WTC11 (cell line): ENCODE data around the gene RIBC2. TPM values are rescaled to one million over a fixed set of nuclear protein-coding genes. Genes with fewer than 3 reads are reported as not detected.

Experiments used
- ATAC-seq: fragments of 200-7000 bp; cut with Tn5 transposase; 2 replicates; pipeline ENCODE4 v1.10.0; 2021; ENCODE audit warnings: mild to moderate bottlenecking, moderate library complexity
- CTCF ChIA-PET: fragments of 300-600 bp; sonication (Branson Sonifier 250); formaldehyde crosslinking; loops from one replicate; lab custom pipeline; 2021; ENCODE audit warnings: antibody characterized with exemption; lab: Charles Lee
- POLR2A ChIA-PET: fragments of 350-600 bp; sonication (Branson Sonifier 250); formaldehyde crosslinking; loops from one replicate; lab custom pipeline; 2021; ENCODE audit warnings: antibody characterized with exemption; lab: Charles Lee
- DNase-seq: peaks from one replicate; pipeline ENCODE4 v3.0.0; 2021; ENCODE audit warnings: low spot score
- H3K27ac Mint-ChIP-seq: 2 replicates; pipeline ENCODE4 v1.8.0; 2021; ENCODE audit warnings: mixed read lengths
- H3K27me3 Mint-ChIP-seq: 2 replicates; pipeline ENCODE4 v1.8.0; 2021; ENCODE audit warnings: low read depth, mild to moderate bottlenecking, moderate library complexity, mixed read lengths
- H3K36me3 Mint-ChIP-seq: 2 replicates; pipeline ENCODE4 v1.8.0; 2021; ENCODE audit warnings: mixed read lengths
- H3K4me1 Mint-ChIP-seq: 2 replicates; pipeline ENCODE4 v1.8.0; 2022; ENCODE audit warnings: mixed read lengths
- H3K4me3 Mint-ChIP-seq: 2 replicates; pipeline ENCODE4 v1.8.0; 2021; ENCODE audit warnings: mild to moderate bottlenecking, moderate library complexity, mixed read lengths
- H3K9me3 Mint-ChIP-seq: 2 replicates; pipeline ENCODE4 v1.8.0; 2021; ENCODE audit warnings: mixed read lengths
- ATF6 ChIP-seq: sonication (generic); formaldehyde crosslinking; IDR thresholded peaks from 2 replicates; pipeline ENCODE4 v1.8.1; 2023; ENCODE audit warnings: mild to moderate bottlenecking, missing genetic modification reagents
- E2F1 ChIP-seq: sonication (generic); formaldehyde crosslinking; IDR thresholded peaks from 2 replicates; pipeline ENCODE4 v1.8.0; 2022; ENCODE audit warnings: mild to moderate bottlenecking, missing genetic modification reagents
- ESRRA ChIP-seq: sonication (generic); formaldehyde crosslinking; IDR thresholded peaks from 2 replicates; pipeline ENCODE4 v1.8.1; 2022; ENCODE audit warnings: mild to moderate bottlenecking, missing genetic modification reagents, borderline replicate concordance
- FOXP1 ChIP-seq: sonication (generic); formaldehyde crosslinking; IDR thresholded peaks from 2 replicates; pipeline ENCODE4 v1.8.0; 2022; ENCODE audit warnings: missing genetic modification reagents, mild to moderate bottlenecking, moderate library complexity, borderline replicate concordance
- GRHL2 ChIP-seq: fragments of 250-450 bp; sonication (Bioruptor Pico); IDR thresholded peaks from 2 replicates; pipeline ENCODE4 v1.8.0; 2022; ENCODE audit warnings: mild to moderate bottlenecking, moderate library complexity; ENCODE audit not compliant: insufficient replicate concordance, severe bottlenecking
- JAZF1 ChIP-seq: fragments of 250-450 bp; sonication (Bioruptor Pico); IDR thresholded peaks from 2 replicates; pipeline ENCODE4 v1.9.0; 2021; ENCODE audit warnings: moderate library complexity, mild to moderate bottlenecking, inconsistent platforms
- MAX ChIP-seq: sonication (generic); formaldehyde crosslinking; IDR thresholded peaks from 2 replicates; pipeline ENCODE4 v1.8.0; 2022; ENCODE audit warnings: mild to moderate bottlenecking, missing genetic modification reagents
- MXD4 ChIP-seq: fragments of 250-450 bp; sonication (Bioruptor Pico); IDR thresholded peaks from 2 replicates; pipeline ENCODE4 v1.8.0; 2021; ENCODE audit warnings: mild to moderate bottlenecking, moderate library complexity, borderline replicate concordance
- RELA ChIP-seq: sonication (generic); formaldehyde crosslinking; IDR thresholded peaks from 2 replicates; pipeline ENCODE4 v1.8.1; 2022; ENCODE audit warnings: missing genetic modification reagents, mild to moderate bottlenecking, borderline replicate concordance
- SMAD4 ChIP-seq: sonication (generic); formaldehyde crosslinking; IDR thresholded peaks from 2 replicates; pipeline ENCODE4 v1.8.0; 2022; ENCODE audit warnings: mild to moderate bottlenecking, missing genetic modification reagents
- TEAD1 ChIP-seq: sonication (generic); formaldehyde crosslinking; IDR thresholded peaks from 2 replicates; pipeline ENCODE4 v1.8.0; 2022; ENCODE audit warnings: mild to moderate bottlenecking, missing genetic modification reagents
- TEAD4 ChIP-seq: sonication (generic); formaldehyde crosslinking; IDR thresholded peaks from 2 replicates; pipeline ENCODE4 v1.8.0; 2022; ENCODE audit warnings: mild to moderate bottlenecking, missing genetic modification reagents
- ZBTB21 ChIP-seq: sonication (generic); formaldehyde crosslinking; IDR thresholded peaks from 2 replicates; pipeline ENCODE4 v1.8.1; 2023; ENCODE audit warnings: mild to moderate bottlenecking, missing genetic modification reagents, borderline replicate concordance
- ZNF317 ChIP-seq: sonication (generic); formaldehyde crosslinking; IDR thresholded peaks from 2 replicates; pipeline ENCODE4 v1.8.1; 2023; ENCODE audit warnings: low read depth, mild to moderate bottlenecking, moderate library complexity, missing genetic modification reagents, borderline replicate concordance
- ZNF425 ChIP-seq: fragments of 250-450 bp; sonication (Bioruptor Pico); conservative IDR thresholded peaks from 2 replicates; pipeline ENCODE4 v1.9.0; 2021; ENCODE audit warnings: mild to moderate bottlenecking
- total RNA-seq: library from RNA; stranded (reverse); gene quantifications from 3 replicates; pipeline ENCODE4 v1.2.3, GENCODE V29; 2021
- TF ChIP-seq, protein P1 (sequence below): sonication (generic); formaldehyde crosslinking; conservative IDR thresholded peaks from 2 replicates; pipeline ENCODE4 v1.8.1; 2023; ENCODE audit warnings: mild to moderate bottlenecking, low read depth, missing genetic modification reagents, moderate library complexity
- TF ChIP-seq, protein P2 (sequence below): sonication (generic); formaldehyde crosslinking; IDR thresholded peaks from 2 replicates; pipeline ENCODE4 v1.8.0; 2023; ENCODE audit warnings: mild to moderate bottlenecking, missing genetic modification reagents
- TF ChIP-seq, protein P3 (sequence below): sonication (generic); formaldehyde crosslinking; IDR thresholded peaks from 2 replicates; pipeline ENCODE4 v1.8.0; 2023; ENCODE audit warnings: missing genetic modification reagents
- TF ChIP-seq, protein P4 (sequence below): sonication (generic); formaldehyde crosslinking; IDR thresholded peaks from 2 replicates; pipeline ENCODE4 v1.8.1; 2023; ENCODE audit warnings: mild to moderate bottlenecking, missing genetic modification reagents, borderline replicate concordance

The RIBC2 gene
- total RNA-seq, 1 experiment from 2014 or later: 2.4 TPM

GRCh38 chr22:45442116-45442515 is 28.6 kb downstream of the RIBC2 start (continued):
- no peak for TF ChIP-seq E2F1 (CRISPR knock-in tag)
- TF ChIP-seq ZBTB21 (CRISPR knock-in tag): no peak

GRCh38 chr22:45444168-45444567 is 30.7 kb downstream of the RIBC2 start:
- Mint-ChIP-seq H3K4me1 (peaks cover 11% of the 10 kb centered on the region), H3K4me3 (no peak overlapping the region), H3K9me3 (no peaks in the 10 kb centered on the region), H3K27me3 (no peaks in the 10 kb centered on the region), H3K27ac (no peak overlapping the region), H3K36me3 (no peaks in the 10 kb centered on the region)
- no peak for ATAC-seq
- ChIA-PET CTCF (interaction anchor here (1.1 kb wide), 1 partner anchor 18 kb away, joined by 3 read pairs; no protein-coding TSS in a partner anchor), POLR2A (no interaction called here)
- DNase-seq: no peak
- no peak for TF ChIP-seq TEAD1 (CRISPR knock-in tag)
- TF ChIP-seq, protein P1, sequence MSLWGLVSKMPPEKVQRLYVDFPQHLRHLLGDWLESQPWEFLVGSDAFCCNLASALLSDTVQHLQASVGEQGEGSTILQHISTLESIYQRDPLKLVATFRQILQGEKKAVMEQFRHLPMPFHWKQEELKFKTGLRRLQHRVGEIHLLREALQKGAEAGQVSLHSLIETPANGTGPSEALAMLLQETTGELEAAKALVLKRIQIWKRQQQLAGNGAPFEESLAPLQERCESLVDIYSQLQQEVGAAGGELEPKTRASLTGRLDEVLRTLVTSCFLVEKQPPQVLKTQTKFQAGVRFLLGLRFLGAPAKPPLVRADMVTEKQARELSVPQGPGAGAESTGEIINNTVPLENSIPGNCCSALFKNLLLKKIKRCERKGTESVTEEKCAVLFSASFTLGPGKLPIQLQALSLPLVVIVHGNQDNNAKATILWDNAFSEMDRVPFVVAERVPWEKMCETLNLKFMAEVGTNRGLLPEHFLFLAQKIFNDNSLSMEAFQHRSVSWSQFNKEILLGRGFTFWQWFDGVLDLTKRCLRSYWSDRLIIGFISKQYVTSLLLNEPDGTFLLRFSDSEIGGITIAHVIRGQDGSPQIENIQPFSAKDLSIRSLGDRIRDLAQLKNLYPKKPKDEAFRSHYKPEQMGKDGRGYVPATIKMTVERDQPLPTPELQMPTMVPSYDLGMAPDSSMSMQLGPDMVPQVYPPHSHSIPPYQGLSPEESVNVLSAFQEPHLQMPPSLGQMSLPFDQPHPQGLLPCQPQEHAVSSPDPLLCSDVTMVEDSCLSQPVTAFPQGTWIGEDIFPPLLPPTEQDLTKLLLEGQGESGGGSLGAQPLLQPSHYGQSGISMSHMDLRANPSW (CRISPR knock-in tag): no peak
- no peak for TF ChIP-seq TEAD4 (CRISPR knock-in tag)
- TF ChIP-seq, protein P2, sequence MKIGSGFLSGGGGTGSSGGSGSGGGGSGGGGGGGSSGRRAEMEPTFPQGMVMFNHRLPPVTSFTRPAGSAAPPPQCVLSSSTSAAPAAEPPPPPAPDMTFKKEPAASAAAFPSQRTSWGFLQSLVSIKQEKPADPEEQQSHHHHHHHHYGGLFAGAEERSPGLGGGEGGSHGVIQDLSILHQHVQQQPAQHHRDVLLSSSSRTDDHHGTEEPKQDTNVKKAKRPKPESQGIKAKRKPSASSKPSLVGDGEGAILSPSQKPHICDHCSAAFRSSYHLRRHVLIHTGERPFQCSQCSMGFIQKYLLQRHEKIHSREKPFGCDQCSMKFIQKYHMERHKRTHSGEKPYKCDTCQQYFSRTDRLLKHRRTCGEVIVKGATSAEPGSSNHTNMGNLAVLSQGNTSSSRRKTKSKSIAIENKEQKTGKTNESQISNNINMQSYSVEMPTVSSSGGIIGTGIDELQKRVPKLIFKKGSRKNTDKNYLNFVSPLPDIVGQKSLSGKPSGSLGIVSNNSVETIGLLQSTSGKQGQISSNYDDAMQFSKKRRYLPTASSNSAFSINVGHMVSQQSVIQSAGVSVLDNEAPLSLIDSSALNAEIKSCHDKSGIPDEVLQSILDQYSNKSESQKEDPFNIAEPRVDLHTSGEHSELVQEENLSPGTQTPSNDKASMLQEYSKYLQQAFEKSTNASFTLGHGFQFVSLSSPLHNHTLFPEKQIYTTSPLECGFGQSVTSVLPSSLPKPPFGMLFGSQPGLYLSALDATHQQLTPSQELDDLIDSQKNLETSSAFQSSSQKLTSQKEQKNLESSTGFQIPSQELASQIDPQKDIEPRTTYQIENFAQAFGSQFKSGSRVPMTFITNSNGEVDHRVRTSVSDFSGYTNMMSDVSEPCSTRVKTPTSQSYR (CRISPR knock-in tag): no peak
- no peak for TF ChIP-seq JAZF1
- TF ChIP-seq, protein P3, sequence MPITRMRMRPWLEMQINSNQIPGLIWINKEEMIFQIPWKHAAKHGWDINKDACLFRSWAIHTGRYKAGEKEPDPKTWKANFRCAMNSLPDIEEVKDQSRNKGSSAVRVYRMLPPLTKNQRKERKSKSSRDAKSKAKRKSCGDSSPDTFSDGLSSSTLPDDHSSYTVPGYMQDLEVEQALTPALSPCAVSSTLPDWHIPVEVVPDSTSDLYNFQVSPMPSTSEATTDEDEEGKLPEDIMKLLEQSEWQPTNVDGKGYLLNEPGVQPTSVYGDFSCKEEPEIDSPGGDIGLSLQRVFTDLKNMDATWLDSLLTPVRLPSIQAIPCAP (CRISPR knock-in tag): no peak
- TF ChIP-seq MXD4 (CRISPR knock-in tag): no peak
- TF ChIP-seq MAX (CRISPR knock-in tag): no peak
- TF ChIP-seq ZNF317 (CRISPR knock-in tag): no peak
- TF ChIP-seq RELA (CRISPR knock-in tag): no peak
- no peak for TF ChIP-seq ATF6 (CRISPR knock-in tag)
- TF ChIP-seq ZNF425 (CRISPR knock-in tag): no peak
- no peak for TF ChIP-seq GRHL2
- TF ChIP-seq, protein P4, sequence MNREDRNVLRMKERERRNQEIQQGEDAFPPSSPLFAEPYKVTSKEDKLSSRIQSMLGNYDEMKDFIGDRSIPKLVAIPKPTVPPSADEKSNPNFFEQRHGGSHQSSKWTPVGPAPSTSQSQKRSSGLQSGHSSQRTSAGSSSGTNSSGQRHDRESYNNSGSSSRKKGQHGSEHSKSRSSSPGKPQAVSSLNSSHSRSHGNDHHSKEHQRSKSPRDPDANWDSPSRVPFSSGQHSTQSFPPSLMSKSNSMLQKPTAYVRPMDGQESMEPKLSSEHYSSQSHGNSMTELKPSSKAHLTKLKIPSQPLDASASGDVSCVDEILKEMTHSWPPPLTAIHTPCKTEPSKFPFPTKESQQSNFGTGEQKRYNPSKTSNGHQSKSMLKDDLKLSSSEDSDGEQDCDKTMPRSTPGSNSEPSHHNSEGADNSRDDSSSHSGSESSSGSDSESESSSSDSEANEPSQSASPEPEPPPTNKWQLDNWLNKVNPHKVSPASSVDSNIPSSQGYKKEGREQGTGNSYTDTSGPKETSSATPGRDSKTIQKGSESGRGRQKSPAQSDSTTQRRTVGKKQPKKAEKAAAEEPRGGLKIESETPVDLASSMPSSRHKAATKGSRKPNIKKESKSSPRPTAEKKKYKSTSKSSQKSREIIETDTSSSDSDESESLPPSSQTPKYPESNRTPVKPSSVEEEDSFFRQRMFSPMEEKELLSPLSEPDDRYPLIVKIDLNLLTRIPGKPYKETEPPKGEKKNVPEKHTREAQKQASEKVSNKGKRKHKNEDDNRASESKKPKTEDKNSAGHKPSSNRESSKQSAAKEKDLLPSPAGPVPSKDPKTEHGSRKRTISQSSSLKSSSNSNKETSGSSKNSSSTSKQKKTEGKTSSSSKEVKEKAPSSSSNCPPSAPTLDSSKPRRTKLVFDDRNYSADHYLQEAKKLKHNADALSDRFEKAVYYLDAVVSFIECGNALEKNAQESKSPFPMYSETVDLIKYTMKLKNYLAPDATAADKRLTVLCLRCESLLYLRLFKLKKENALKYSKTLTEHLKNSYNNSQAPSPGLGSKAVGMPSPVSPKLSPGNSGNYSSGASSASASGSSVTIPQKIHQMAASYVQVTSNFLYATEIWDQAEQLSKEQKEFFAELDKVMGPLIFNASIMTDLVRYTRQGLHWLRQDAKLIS (CRISPR knock-in tag): no peak
- TF ChIP-seq SMAD4: no peak
- no peak for TF ChIP-seq FOXP1 (CRISPR knock-in tag)
- TF ChIP-seq ESRRA: no peak
